GM23338 (cell line): ENCODE results near the gene BRD9.

Source experiments
- CREB1 ChIP-seq: fragments of 250-450 bp; sonication (Bioruptor Pico); IDR thresholded peaks from 2 replicates; pipeline ENCODE4 v1.5.0; 2020; ENCODE audit warnings: low read depth, mild to moderate bottlenecking, moderate library complexity
- EZH2 ChIP-seq: fragments of 200-600 bp; sonication (generic); IDR thresholded peaks from one replicate; pipeline ENCODE4 v1.8.0; 2017; ENCODE audit warnings: antibody characterized with exemption, mild to moderate bottlenecking, low read depth; ENCODE audit not compliant: unreplicated experiment
- EZH2phosphoT487 ChIP-seq: fragments of 200-600 bp; sonication (generic); IDR thresholded peaks from one replicate; pipeline ENCODE4 v1.8.1; 2018; ENCODE audit warnings: antibody characterized with exemption; ENCODE audit not compliant: unreplicated experiment
- JUNB ChIP-seq: IDR thresholded peaks from one replicate; pipeline ENCODE4 v1.6.1; 2016; ENCODE audit warnings: antibody characterized with exemption; ENCODE audit not compliant: unreplicated experiment
- POLR2AphosphoS5 ChIP-seq: IDR thresholded peaks from 2 replicates; pipeline ENCODE4 v1.6.1; 2016; ENCODE audit warnings: antibody characterized with exemption, low read depth
- STAT1 ChIP-seq: IDR thresholded peaks from one replicate; pipeline ENCODE4 v1.6.1; 2016; ENCODE audit warnings: antibody characterized with exemption; ENCODE audit not compliant: unreplicated experiment
- ZNF331 ChIP-seq: fragments of 250-450 bp; sonication (Bioruptor Pico); IDR thresholded peaks from 2 replicates; pipeline ENCODE4 v1.5.0; 2020; ENCODE audit warnings: low read depth, mild to moderate bottlenecking, moderate library complexity
- TF ChIP-seq, protein P1 (sequence below), 2 experiments: fragments of 200-600 bp in 1 of 2; sonication (generic) in 1 of 2; conservative IDR thresholded peaks; 2 replicates each; pipeline versions ENCODE4 v1.5.1 to v1.6.1; 2016 to 2017; ENCODE audit warnings: antibody characterized with exemption in 2 of 2, low read depth in 2 of 2, mild to moderate bottlenecking in 2 of 2, moderate library complexity in 1 of 2
- TF ChIP-seq, protein P2 (sequence below): IDR thresholded peaks from one replicate; pipeline ENCODE4 v1.6.1; 2018; ENCODE audit warnings: antibody characterized with exemption; ENCODE audit not compliant: unreplicated experiment
- TF ChIP-seq, protein P3 (sequence below): IDR thresholded peaks from 2 replicates; pipeline ENCODE4 v1.6.1; 2016; ENCODE audit warnings: antibody characterized with exemption
- TF ChIP-seq, protein P4 (sequence below): fragments of 250-450 bp; sonication (Bioruptor Pico); IDR thresholded peaks from 2 replicates; pipeline ENCODE4 v1.5.0; 2020; ENCODE audit warnings: mild to moderate bottlenecking, moderate library complexity

DNA sequence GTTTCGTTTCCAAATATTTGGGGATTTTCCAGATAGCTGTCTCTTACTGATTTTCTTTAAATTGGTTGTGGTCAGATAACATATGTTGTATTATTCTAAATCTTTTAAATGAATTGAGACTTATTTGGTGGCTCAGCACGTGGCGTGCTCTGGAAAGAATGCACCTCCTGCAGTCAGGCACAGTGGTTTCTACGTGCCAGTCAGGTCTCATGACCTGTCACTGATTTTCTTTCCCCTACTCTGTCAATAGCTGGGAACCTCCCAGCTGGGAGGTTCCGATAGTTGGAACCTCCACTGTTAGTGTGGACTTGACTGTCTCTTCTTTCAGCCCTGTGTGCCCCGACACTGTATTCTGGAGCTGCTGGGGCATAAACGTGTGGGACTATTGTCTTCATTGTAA lies 27.7 kb upstream of the BRD9 start:
- TF ChIP-seq, protein P1, sequence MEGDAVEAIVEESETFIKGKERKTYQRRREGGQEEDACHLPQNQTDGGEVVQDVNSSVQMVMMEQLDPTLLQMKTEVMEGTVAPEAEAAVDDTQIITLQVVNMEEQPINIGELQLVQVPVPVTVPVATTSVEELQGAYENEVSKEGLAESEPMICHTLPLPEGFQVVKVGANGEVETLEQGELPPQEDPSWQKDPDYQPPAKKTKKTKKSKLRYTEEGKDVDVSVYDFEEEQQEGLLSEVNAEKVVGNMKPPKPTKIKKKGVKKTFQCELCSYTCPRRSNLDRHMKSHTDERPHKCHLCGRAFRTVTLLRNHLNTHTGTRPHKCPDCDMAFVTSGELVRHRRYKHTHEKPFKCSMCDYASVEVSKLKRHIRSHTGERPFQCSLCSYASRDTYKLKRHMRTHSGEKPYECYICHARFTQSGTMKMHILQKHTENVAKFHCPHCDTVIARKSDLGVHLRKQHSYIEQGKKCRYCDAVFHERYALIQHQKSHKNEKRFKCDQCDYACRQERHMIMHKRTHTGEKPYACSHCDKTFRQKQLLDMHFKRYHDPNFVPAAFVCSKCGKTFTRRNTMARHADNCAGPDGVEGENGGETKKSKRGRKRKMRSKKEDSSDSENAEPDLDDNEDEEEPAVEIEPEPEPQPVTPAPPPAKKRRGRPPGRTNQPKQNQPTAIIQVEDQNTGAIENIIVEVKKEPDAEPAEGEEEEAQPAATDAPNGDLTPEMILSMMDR (conservative IDR thresholded peaks at IDR 0.05; ENCODE audit: low read depth in 2 of 2), result no peak
- no peak for TF ChIP-seq EZH2
- TF ChIP-seq, protein P2, sequence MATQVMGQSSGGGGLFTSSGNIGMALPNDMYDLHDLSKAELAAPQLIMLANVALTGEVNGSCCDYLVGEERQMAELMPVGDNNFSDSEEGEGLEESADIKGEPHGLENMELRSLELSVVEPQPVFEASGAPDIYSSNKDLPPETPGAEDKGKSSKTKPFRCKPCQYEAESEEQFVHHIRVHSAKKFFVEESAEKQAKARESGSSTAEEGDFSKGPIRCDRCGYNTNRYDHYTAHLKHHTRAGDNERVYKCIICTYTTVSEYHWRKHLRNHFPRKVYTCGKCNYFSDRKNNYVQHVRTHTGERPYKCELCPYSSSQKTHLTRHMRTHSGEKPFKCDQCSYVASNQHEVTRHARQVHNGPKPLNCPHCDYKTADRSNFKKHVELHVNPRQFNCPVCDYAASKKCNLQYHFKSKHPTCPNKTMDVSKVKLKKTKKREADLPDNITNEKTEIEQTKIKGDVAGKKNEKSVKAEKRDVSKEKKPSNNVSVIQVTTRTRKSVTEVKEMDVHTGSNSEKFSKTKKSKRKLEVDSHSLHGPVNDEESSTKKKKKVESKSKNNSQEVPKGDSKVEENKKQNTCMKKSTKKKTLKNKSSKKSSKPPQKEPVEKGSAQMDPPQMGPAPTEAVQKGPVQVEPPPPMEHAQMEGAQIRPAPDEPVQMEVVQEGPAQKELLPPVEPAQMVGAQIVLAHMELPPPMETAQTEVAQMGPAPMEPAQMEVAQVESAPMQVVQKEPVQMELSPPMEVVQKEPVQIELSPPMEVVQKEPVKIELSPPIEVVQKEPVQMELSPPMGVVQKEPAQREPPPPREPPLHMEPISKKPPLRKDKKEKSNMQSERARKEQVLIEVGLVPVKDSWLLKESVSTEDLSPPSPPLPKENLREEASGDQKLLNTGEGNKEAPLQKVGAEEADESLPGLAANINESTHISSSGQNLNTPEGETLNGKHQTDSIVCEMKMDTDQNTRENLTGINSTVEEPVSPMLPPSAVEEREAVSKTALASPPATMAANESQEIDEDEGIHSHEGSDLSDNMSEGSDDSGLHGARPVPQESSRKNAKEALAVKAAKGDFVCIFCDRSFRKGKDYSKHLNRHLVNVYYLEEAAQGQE, result no peak
- TF ChIP-seq EZH2phosphoT487, result no peak
- no peak for TF ChIP-seq POLR2AphosphoS5
- no peak for TF ChIP-seq CREB1 (CRISPR knock-in tag)
- TF ChIP-seq, protein P3, sequence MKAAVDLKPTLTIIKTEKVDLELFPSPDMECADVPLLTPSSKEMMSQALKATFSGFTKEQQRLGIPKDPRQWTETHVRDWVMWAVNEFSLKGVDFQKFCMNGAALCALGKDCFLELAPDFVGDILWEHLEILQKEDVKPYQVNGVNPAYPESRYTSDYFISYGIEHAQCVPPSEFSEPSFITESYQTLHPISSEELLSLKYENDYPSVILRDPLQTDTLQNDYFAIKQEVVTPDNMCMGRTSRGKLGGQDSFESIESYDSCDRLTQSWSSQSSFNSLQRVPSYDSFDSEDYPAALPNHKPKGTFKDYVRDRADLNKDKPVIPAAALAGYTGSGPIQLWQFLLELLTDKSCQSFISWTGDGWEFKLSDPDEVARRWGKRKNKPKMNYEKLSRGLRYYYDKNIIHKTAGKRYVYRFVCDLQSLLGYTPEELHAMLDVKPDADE, result no peak
- TF ChIP-seq, protein P4, sequence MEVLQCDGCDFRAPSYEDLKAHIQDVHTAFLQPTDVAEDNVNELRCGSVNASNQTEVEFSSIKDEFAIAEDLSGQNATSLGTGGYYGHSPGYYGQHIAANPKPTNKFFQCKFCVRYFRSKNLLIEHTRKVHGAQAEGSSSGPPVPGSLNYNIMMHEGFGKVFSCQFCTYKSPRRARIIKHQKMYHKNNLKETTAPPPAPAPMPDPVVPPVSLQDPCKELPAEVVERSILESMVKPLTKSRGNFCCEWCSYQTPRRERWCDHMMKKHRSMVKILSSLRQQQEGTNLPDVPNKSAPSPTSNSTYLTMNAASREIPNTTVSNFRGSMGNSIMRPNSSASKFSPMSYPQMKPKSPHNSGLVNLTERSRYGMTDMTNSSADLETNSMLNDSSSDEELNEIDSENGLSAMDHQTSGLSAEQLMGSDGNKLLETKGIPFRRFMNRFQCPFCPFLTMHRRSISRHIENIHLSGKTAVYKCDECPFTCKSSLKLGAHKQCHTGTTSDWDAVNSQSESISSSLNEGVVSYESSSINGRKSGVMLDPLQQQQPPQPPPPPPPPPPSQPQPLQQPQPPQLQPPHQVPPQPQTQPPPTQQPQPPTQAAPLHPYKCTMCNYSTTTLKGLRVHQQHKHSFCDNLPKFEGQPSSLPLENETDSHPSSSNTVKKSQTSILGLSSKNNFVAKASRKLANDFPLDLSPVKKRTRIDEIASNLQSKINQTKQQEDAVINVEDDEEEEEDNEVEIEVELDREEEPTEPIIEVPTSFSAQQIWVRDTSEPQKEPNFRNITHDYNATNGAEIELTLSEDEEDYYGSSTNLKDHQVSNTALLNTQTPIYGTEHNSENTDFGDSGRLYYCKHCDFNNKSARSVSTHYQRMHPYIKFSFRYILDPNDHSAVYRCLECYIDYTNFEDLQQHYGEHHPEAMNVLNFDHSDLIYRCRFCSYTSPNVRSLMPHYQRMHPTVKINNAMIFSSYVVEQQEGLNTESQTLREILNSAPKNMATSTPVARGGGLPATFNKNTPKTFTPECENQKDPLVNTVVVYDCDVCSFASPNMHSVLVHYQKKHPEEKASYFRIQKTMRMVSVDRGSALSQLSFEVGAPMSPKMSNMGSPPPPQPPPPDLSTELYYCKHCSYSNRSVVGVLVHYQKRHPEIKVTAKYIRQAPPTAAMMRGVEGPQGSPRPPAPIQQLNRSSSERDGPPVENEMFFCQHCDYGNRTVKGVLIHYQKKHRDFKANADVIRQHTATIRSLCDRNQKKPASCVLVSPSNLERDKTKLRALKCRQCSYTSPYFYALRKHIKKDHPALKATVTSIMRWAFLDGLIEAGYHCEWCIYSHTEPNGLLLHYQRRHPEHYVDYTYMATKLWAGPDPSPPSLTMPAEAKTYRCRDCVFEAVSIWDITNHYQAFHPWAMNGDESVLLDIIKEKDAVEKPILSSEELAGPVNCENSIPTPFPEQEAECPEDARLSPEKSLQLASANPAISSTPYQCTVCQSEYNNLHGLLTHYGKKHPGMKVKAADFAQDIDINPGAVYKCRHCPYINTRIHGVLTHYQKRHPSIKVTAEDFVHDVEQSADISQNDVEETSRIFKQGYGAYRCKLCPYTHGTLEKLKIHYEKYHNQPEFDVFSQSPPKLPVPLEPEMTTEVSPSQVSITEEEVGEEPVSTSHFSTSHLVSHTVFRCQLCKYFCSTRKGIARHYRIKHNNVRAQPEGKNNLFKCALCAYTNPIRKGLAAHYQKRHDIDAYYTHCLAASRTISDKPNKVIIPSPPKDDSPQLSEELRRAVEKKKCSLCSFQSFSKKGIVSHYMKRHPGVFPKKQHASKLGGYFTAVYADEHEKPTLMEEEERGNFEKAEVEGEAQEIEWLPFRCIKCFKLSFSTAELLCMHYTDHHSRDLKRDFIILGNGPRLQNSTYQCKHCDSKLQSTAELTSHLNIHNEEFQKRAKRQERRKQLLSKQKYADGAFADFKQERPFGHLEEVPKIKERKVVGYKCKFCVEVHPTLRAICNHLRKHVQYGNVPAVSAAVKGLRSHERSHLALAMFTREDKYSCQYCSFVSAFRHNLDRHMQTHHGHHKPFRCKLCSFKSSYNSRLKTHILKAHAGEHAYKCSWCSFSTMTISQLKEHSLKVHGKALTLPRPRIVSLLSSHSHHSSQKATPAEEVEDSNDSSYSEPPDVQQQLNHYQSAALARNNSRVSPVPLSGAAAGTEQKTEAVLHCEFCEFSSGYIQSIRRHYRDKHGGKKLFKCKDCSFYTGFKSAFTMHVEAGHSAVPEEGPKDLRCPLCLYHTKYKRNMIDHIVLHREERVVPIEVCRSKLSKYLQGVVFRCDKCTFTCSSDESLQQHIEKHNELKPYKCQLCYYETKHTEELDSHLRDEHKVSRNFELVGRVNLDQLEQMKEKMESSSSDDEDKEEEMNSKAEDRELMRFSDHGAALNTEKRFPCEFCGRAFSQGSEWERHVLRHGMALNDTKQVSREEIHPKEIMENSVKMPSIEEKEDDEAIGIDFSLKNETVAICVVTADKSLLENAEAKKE (CRISPR knock-in tag), result no peak
- TF ChIP-seq JUNB, result no peak
- TF ChIP-seq ZNF331 (CRISPR knock-in tag), result no peak
- TF ChIP-seq STAT1, result no peak
